Measurements from ENCODE around the gene TPO. TPM values are rescaled to one million over a fixed set of nuclear protein-coding genes. Genes with fewer than 3 reads are reported as not detected.

Gene TPO
- total RNA-seq, 4 donors from 2014 or later, result 4,215 to 7,965 (median 5,966) TPM

DNA sequence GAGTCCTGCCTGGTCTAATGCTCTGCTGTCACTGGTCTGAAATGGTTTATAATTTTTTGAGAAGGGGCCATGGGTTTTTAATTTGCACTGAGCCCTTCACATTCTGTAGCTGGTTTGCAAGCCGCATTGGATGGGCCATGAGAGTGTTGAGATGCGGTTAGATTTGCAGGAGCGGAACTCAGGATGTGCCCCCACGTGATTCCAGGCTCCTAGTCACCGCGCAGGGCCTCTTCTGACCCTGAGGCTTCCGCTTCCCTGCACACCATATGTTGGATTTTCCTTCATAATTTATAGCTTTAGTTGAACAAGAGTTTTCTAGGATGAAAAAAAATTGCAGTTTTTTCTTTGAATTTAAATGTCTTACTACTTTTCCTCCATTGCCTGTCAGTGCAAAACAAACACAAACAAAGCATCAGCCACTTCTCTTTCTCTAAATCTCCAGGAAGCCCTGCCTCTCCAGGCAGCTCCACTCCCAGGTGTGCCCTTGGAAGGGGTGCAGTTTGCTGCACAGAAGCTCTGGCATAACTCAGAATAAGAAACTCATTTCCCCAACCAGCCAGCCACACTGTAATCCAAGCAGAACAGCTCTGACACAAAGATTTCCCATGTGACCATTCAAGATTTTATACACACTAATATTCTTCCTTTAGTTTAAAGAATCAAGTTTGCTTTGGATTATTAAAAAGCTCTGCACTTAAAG lies 18.4 kb upstream of the TPO start:
- no peaks in the 10 kb centered on the region for H3K36me3 ChIP-seq
- TF ChIP-seq, protein P1, sequence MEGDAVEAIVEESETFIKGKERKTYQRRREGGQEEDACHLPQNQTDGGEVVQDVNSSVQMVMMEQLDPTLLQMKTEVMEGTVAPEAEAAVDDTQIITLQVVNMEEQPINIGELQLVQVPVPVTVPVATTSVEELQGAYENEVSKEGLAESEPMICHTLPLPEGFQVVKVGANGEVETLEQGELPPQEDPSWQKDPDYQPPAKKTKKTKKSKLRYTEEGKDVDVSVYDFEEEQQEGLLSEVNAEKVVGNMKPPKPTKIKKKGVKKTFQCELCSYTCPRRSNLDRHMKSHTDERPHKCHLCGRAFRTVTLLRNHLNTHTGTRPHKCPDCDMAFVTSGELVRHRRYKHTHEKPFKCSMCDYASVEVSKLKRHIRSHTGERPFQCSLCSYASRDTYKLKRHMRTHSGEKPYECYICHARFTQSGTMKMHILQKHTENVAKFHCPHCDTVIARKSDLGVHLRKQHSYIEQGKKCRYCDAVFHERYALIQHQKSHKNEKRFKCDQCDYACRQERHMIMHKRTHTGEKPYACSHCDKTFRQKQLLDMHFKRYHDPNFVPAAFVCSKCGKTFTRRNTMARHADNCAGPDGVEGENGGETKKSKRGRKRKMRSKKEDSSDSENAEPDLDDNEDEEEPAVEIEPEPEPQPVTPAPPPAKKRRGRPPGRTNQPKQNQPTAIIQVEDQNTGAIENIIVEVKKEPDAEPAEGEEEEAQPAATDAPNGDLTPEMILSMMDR (IDR thresholded peaks at IDR 0.05), result no peak
- TF ChIP-seq POLR2A (IDR thresholded peaks at IDR 0.05), result no peak
- no peak overlapping the region for H3K4me3 ChIP-seq (replicated peaks in 1 of 3)
- no peaks in the 10 kb centered on the region for H3K27me3 ChIP-seq
- H3K27ac ChIP-seq, result no peak overlapping the region
- intact Hi-C loops (cut with DNase I), result no loop called here
- no peak for DNase-seq
- no peaks in the 10 kb centered on the region for H3K9me3 ChIP-seq
- peaks cover 0 to 13% of the 10 kb centered on the region in 2 donors for H3K4me1 ChIP-seq
- WGBS, 2 donors, result 90 to 95% methylated on average over 7 of the region's 7 CpGs

DNA sequence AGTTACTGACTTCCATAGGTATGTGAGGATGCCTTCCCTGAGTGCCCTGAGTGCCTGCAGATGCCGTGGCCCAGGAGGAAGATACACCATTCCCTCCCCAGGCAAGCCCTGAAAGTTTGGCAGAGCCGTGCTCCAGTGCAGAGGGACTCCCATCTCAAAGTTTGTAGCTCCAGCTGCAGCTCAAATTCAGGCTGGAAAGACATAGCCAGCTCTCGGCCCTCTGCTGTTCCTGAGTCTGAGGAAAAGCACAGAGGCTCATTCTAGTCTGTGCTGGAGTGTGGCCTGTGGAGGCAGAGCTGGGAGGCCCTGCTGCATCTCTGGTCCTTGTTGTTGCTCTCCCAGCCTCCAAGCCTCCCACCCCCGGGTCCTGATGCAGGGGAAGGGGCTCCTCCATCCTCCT lies 15.9 kb upstream of the TPO start:
- Histone ChIP-seq H3K9me3 (no peaks in the 10 kb centered on the region), H3K27me3 (no peaks in the 10 kb centered on the region), H3K4me3 (replicated peaks in 1 of 3) (no peak overlapping the region), H3K36me3 (no peaks in the 10 kb centered on the region), H3K4me1 (peaks cover 0 to 15% of the 10 kb centered on the region in 2 donors), H3K27ac (no peak overlapping the region)
- no peak for DNase-seq
- intact Hi-C loops (cut with DNase I), result no loop called here
- TF ChIP-seq POLR2A (IDR thresholded peaks at IDR 0.05), result no peak
- TF ChIP-seq, protein P1 (IDR thresholded peaks at IDR 0.05), result no peak
- 64 to 92% methylated on average over 4 of the region's 4 CpGs for WGBS, 2 donors

DNA sequence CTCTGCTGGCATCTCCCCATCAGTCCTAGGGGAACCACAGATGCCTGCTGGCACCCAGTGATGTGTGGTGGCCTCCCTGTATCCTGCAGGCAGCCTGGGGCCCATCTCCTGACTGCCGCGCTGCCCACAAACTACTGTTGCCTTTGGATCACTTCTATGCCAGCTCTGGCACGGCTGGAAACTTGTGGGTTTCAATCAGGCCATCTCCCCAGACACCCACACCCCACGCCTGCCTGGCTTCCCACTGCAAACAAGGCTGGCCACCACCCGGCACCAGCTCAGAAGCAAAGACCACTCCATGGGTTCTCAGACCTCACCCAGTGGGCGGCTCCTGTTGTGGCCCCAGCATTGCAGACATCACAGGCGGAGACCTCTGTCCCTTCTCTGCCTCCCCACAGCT lies 15.1 kb upstream of the TPO start:
- Histone ChIP-seq H3K4me1 (peaks cover 0 to 15% of the 10 kb centered on the region in 2 donors), H3K4me3 (replicated peaks in 1 of 3) (no peak overlapping the region), H3K36me3 (no peaks in the 10 kb centered on the region), H3K27me3 (no peaks in the 10 kb centered on the region), H3K27ac (no peak overlapping the region), H3K9me3 (no peaks in the 10 kb centered on the region)
- no peak for DNase-seq
- no peak for TF ChIP-seq POLR2A (IDR thresholded peaks at IDR 0.05)
- TF ChIP-seq, protein P1 (IDR thresholded peaks at IDR 0.05), result no peak
- WGBS, 2 donors, result 94 to 95% methylated on average over 6 to 7 of the region's 7 CpGs
- intact Hi-C loops (cut with DNase I), result no loop called here

DNA sequence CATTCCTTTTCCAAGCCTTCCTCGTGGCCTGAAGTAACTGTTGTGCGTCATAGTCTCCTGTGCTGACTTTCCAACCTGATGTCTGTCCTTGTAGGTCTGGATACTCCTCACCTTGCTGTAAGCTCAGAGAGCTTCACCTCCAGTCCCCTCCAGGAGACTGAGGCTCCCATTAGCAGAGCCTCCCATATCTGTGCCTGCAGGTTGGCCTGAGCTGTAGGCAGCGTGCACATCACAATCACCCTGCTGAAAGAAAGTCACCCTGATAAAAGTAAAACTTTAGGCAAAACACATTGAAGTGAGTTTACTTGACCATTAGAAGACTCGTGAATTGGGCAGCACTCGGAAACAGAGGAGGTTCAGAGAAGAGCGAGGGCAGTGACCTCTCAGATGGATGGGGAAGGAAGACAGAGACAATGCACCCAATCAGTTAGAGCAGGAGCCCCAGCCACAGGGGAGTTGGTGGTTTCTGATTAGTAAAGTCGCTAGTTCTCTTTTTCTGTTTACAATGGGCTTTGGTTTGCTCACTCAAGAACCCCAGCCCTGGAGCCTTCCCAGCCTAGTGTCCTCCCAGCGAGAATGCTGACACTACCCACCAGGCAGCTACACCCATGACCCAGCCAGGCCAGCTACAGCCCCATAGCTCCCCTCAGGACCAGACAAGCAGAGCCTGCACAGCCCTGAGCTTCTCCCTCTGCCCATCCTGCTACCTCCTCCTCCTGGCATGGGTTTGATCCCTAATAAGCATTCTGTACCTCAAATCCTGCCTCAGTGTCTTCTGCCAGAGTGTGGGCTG lies 12.1 kb upstream of the TPO start:
- Histone ChIP-seq H3K4me1 (peaks cover 0 to 7% of the 10 kb centered on the region in 2 donors), H3K36me3 (no peaks in the 10 kb centered on the region), H3K27ac (peak overlapping the region in 2 of 3 donors; percentile 34 to 66), H3K9me3 (no peaks in the 10 kb centered on the region), H3K27me3 (no peaks in the 10 kb centered on the region), H3K4me3 (replicated peaks in 1 of 3) (no peak overlapping the region)
- intact Hi-C loops (cut with DNase I), result no loop called here
- no peak for DNase-seq
- WGBS, 2 donors, result 86 to 90% methylated on average over 8 of the region's 8 CpGs
- TF ChIP-seq, protein P1 (IDR thresholded peaks at IDR 0.05), result no peak

DNA sequence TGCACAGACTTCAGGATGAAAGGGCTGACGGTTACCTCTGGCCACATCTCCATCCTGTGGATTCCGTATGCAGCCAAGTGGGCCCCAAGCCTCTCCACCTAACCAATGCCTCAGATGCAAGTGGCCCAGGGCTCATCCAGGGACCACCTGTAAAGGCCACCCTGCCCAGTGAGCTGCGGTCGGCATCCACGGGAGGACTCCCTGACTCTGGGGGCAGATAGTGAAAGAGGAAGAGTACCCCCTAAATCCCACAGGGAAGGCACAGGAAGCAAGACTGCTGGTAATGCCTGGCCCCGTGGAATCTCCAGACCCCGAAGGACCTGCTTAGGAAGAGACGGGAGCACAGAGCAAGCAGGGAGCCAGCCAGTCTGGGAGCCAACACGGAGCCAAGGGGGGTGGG lies 11.2 kb upstream of the TPO start:
- WGBS, 2 donors, result 88 to 92% methylated on average over 8 of the region's 9 CpGs
- Histone ChIP-seq H3K27me3 (no peaks in the 10 kb centered on the region), H3K4me3 (replicated peaks in 1 of 3) (no peak overlapping the region), H3K4me1 (peaks cover 9 to 16% of the 10 kb centered on the region in 2 donors), H3K36me3 (no peaks in the 10 kb centered on the region), H3K27ac (no peak overlapping the region), H3K9me3 (no peaks in the 10 kb centered on the region)
- intact Hi-C loops (cut with DNase I), result no loop called here
- no peak for DNase-seq
- no peak for TF ChIP-seq POLR2A (IDR thresholded peaks at IDR 0.05)
- TF ChIP-seq, protein P1 (IDR thresholded peaks at IDR 0.05), result no peak

All from thyroid gland (tissue), 4 donors.